Upper lobe of left lung (tissue), 6 donors: Measurements from ENCODE around the gene BRMS1. TPM values are rescaled to one million over a fixed set of nuclear protein-coding genes. Genes with fewer than 3 reads are reported as not detected.

Experiments used
- ATAC-seq, 2 donors: fragments of 200-7000 bp; cut with Tn5 transposase; one replicate each; pipeline ENCODE4 v1.9.1; 2022; ENCODE audit warnings: mild to moderate bottlenecking in 2 of 2, moderate library complexity in 2 of 2; ENCODE audit not compliant: low FRiP score in 2 of 2
- DNase-seq, 2 donors: peaks; one replicate each; pipeline ENCODE4 v3.0.0-alpha.2; 2019 to 2020
- H3K27ac ChIP-seq, 4 donors: fragments of 200-600 bp; sonication (generic); one replicate each; pipeline ENCODE4 v1.5.1; 2016 to 2019
- H3K27me3 ChIP-seq, 4 donors: fragments of 200-600 bp; sonication (generic); one replicate each; pipeline ENCODE4 v1.5.1; 2017 to 2019
- H3K36me3 ChIP-seq, 4 donors: fragments of 200-600 bp; sonication (generic); one replicate each; pipeline ENCODE4 v1.5.1; 2016 to 2019
- H3K4me1 ChIP-seq, 4 donors: fragments of 200-600 bp; sonication (generic); one replicate each; pipeline ENCODE4 v1.5.1; 2018 to 2019
- H3K4me3 ChIP-seq, 4 donors: fragments of 200-600 bp; sonication (generic); one replicate each; pipeline ENCODE4 v1.5.1; 2017 to 2019; ENCODE audit warnings: mild to moderate bottlenecking in 2 of 4, moderate library complexity in 1 of 4
- H3K9me3 ChIP-seq, 4 donors: fragments of 200-600 bp; sonication (generic); one replicate each; pipeline ENCODE4 v1.5.1; 2018 to 2019
- EP300 ChIP-seq, 4 donors: sonication (generic); formaldehyde crosslinking; IDR thresholded peaks; one replicate each; pipeline ENCODE4 v1.5.1; 2017; ENCODE audit warnings: antibody characterized with exemption in 4 of 4, control low read depth in 2 of 4
- POLR2A ChIP-seq, 4 donors: fragments of 450-650 bp; IDR thresholded peaks; one replicate each; pipeline ENCODE4 v1.5.1; 2016 to 2017; ENCODE audit warnings: antibody characterized with exemption in 4 of 4, mild to moderate bottlenecking in 2 of 4
- POLR2AphosphoS5 ChIP-seq, 2 donors: sonication (generic); formaldehyde crosslinking; IDR thresholded peaks; one replicate each; pipeline ENCODE4 v1.5.1; 2017; ENCODE audit warnings: antibody characterized with exemption in 2 of 2
- WGBS, 2 donors: methylation state at CpG; one replicate each; pipeline ENCODE4 v1.1.5; 2017 to 2018; 5-methylcytosine and 5-hydroxymethylcytosine counted together
- small RNA-seq, 4 donors: library from RNA; depleted of rRNA; stranded (forward); fragments of <200 nt; gene quantifications; one replicate each; pipeline ENCODE3, GENCODE V24; 2016
- total RNA-seq, 6 donors: library from RNA; depleted of rRNA in 4 of 6; stranded (reverse); fragments of >200 nt in 4 of 6; gene quantifications; one replicate each; pipeline versions ENCODE4 v1.1.0 to v1.2.1, GENCODE V29; 2016 to 2021
- TF ChIP-seq, protein P1 (sequence below), 6 experiments: fragments of 450-650 bp in 4 of 6; fragments of 200-600 bp in 2 of 6; sonication (generic) in 2 of 6; IDR thresholded peaks; one replicate each; pipeline ENCODE4 v1.5.1; 2016 to 2019; ENCODE audit warnings: antibody characterized with exemption in 6 of 6
- donor health status: DM: no; HTN: no; CAD: no; lungs with moderate emphysema.
- donor health status: DM: no; HTN: yes; CAD: no; lungs with severe emphysema.

BRMS1 gene
- total RNA-seq, 6 donors from 2014 or later: 34.8 to 63.8 (median 37.1) TPM

DNA sequence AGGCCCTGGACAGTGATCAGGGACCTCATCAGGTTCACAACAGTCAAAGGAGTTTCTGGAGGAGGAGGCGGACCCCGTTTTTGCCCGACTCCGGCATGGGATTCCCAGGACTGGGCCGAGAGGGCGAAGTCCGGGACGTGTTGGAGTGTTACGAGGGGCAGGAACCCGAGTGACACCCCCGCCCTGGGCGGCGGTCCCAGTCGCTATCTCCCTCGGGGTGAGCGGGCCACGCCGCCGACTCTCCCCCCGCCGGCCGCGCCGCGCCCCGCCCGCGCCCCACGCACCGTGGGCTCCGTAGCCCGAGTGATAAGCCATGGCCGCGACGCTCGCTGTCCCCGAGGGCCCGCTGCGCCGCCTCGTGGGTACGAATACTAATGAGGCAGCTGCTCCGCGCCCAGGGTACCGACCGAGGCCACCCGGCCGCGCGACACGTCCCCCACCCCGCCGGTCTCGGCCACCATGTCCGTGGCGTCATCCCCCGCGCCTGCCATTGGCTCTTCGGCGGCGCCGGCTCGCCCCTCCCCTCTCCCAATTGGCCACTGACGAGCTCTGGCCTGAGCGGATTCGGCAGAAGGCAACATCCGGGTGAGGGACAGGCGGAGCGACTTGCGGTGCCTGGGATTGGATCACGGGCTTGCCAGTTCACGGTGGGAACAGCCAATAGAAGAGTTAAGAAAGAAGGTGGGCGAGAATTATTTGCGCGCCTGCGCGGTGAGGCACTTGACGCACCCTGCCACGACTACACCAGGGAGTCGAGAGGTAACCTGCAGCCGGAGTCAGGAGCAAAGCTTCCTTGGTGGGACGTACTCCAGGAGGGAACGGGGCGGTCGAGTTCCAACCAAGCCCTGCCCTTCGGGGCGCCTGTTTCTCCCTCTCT lies 56.0 kb downstream of the BRMS1 start, which contains the start of gene YIF1A:
Gene YIF1A (minus strand): TSS at position 473 of the 877 bp plus-strand sequence. CDS start 158 bp downstream, at position 315.
- peak within 1 kb of the TSS; percentile 65 to 94 (median 77) for H3K4me3 ChIP-seq
- DNase-seq: peak; percentile 98 to 99
- peaks cover 0 to 21% (median 9%) of the 10 kb centered on the region in 4 donors for H3K27me3 ChIP-seq
- peak within 1 kb of the TSS; percentile 90 to 94 (median 94) for H3K27ac ChIP-seq
- no peaks in the 10 kb centered on the region for H3K9me3 ChIP-seq
- peaks cover 0 to 24% (median 6%) of the 10 kb centered on the region in 4 donors for H3K36me3 ChIP-seq
- peak in 3 of 4 donors; percentile 72 to 96 (median 91) for TF ChIP-seq POLR2A (IDR thresholded peaks at IDR 0.05)
- peak in 1 of 4 donors; percentile 63 for TF ChIP-seq EP300 (IDR thresholded peaks at IDR 0.05)
- TF ChIP-seq POLR2AphosphoS5 (IDR thresholded peaks at IDR 0.05): peak; percentile 96 to 97
- TF ChIP-seq, protein P1, sequence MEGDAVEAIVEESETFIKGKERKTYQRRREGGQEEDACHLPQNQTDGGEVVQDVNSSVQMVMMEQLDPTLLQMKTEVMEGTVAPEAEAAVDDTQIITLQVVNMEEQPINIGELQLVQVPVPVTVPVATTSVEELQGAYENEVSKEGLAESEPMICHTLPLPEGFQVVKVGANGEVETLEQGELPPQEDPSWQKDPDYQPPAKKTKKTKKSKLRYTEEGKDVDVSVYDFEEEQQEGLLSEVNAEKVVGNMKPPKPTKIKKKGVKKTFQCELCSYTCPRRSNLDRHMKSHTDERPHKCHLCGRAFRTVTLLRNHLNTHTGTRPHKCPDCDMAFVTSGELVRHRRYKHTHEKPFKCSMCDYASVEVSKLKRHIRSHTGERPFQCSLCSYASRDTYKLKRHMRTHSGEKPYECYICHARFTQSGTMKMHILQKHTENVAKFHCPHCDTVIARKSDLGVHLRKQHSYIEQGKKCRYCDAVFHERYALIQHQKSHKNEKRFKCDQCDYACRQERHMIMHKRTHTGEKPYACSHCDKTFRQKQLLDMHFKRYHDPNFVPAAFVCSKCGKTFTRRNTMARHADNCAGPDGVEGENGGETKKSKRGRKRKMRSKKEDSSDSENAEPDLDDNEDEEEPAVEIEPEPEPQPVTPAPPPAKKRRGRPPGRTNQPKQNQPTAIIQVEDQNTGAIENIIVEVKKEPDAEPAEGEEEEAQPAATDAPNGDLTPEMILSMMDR (IDR thresholded peaks at IDR 0.05): peak in 2 of 6 experiments; percentile 11 to 38
- peak; percentile 97 to 98 for ATAC-seq
- WGBS, 2 donors: 0% methylated on average over 21 to 32 of the region's 87 CpGs
- H3K4me1 ChIP-seq: peaks cover 23 to 45% (median 27%) of the 10 kb centered on the region in 4 donors

DNA sequence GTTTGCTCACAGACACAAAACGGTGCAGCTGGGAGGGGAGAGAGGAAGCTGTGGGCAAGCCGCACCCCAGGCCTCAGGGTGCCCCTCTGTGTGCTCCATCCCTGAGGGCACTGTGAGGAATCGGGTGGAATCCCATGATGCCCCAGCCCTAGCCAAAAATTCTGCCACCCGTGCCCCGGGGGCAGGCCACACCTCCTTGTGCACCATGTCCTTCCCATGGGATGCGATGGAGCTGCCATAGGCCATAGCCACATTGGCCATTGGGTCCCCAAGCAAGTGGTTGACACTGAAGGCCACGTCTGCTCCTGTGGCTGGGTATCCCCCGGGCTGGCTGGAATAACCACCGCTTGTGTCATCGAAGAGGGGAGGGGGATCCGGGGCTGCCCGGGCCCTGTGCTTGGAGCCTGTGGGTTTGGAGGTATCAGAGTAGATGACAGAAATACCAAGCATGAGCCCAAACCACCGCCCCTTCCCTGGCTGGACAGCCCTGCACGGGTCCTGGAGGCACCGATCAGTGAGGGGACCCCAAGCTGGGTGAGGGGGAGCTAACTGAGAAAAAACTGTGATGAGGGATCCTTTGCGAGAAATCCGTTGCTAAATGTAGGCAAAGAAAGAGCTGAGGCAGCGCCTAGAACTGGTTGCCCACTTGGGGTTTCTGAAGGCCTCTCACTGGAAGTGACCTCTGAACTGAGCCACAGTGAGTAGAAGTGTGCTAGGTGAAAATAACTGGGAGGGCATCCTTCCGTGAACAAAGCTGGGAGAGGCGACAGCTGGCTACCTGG lies 56.8 kb downstream of the BRMS1 start:
- Histone ChIP-seq H3K4me1 (peaks cover 23 to 45% (median 27%) of the 10 kb centered on the region in 4 donors), H3K4me3 (peak overlapping the region; percentile 65 to 94 (median 77)), H3K27me3 (peaks cover 0 to 14% (median 9%) of the 10 kb centered on the region in 4 donors), H3K27ac (peak overlapping the region; percentile 90 to 94 (median 94)), H3K9me3 (no peaks in the 10 kb centered on the region), H3K36me3 (peaks cover 0 to 26% (median 9%) of the 10 kb centered on the region in 4 donors)
- WGBS, 2 donors: 20 to 44% methylated on average over 12 to 20 of the region's 20 CpGs
- TF ChIP-seq EP300 (IDR thresholded peaks at IDR 0.05) (no peak), POLR2A (IDR thresholded peaks at IDR 0.05) (no peak), POLR2AphosphoS5 (IDR thresholded peaks at IDR 0.05) (no peak)
- TF ChIP-seq, protein P1 (IDR thresholded peaks at IDR 0.05): no peak
- DNase-seq (peak in 1 of 2 donors; percentile 59), ATAC-seq (no peak)

Small RNA genes within 50 kb of the gene (small RNA-seq; reads per million reads assigned to genes)
- 0 reads per million in 4 donors for gene RF00017
- gene RNU1-84P: 0 reads per million in 4 donors

Other genes starting within 250 kb of the BRMS1 start
- gene KLC2, start 87.4 kb downstream of the BRMS1 start, total RNA-seq: 10 to 100 TPM; 24.1 to 41.0 (median 34.4) TPM
- 100 to 1,000 TPM in 5 of 6 donors, 10 to 100 TPM in 1; 34.6 to 173 (median 122) TPM for gene RAB1B, start 76.5 kb downstream of the BRMS1 start, total RNA-seq
- 1 to 10 TPM in 4 of 6 donors, not detected in 2; 1.4 to 2.0 (median 1.6) TPM for gene CNIH2, start 66.9 kb downstream of the BRMS1 start, total RNA-seq
- gene YIF1A, start 56.0 kb downstream of the BRMS1 start, total RNA-seq: 100 to 1,000 TPM in 1 of 6 donors, 10 to 100 TPM in 5; 25.1 to 107 (median 68.2) TPM
- gene TMEM151A, start 53.2 kb downstream of the BRMS1 start, total RNA-seq: 1 to 10 TPM in 1 of 6 donors, under 1 TPM in 1, not detected in 4; 0.29 to 1.9 TPM
- gene CD248, start 28.1 kb downstream of the BRMS1 start, total RNA-seq: 10 to 100 TPM in 2 of 6 donors, 1 to 10 TPM in 3, under 1 TPM in 1; 0.59 to 85.6 (median 6.5) TPM
- 10 to 100 TPM in 1 of 6 donors, 1 to 10 TPM in 5; 5.2 to 19.0 (median 8.9) TPM for gene RIN1, start 8.7 kb downstream of the BRMS1 start, total RNA-seq
- 10 to 100 TPM; 15.7 to 48.9 (median 27.4) TPM for gene B4GAT1, start 2.5 kb upstream of the BRMS1 start, total RNA-seq
- 10 to 100 TPM in 5 of 6 donors, 1 to 10 TPM in 1; 8.3 to 20.5 (median 13.1) TPM for gene SLC29A2, start 26.7 kb upstream of the BRMS1 start, total RNA-seq
- not detected for gene NPAS4, start 75.9 kb upstream of the BRMS1 start, total RNA-seq
- 10 to 100 TPM; 25.3 to 44.8 (median 33.0) TPM for gene MRPL11, start 93.7 kb upstream of the BRMS1 start, total RNA-seq
- gene PELI3, start 121.8 kb upstream of the BRMS1 start, total RNA-seq: 10 to 100 TPM; 14.9 to 19.6 (median 16.9) TPM
- gene DPP3, start 135.3 kb upstream of the BRMS1 start, total RNA-seq: 10 to 100 TPM; 19.3 to 79.6 (median 44.9) TPM
- gene BBS1, start 165.5 kb upstream of the BRMS1 start, total RNA-seq: 100 to 1,000 TPM in 1 of 6 donors, 10 to 100 TPM in 5; 26.0 to 145 (median 44.8) TPM
- 10 to 100 TPM; 12.4 to 24.8 (median 14.1) TPM for gene ZDHHC24, start 200.9 kb upstream of the BRMS1 start, total RNA-seq
- under 1 TPM in 1 of 6 donors, not detected in 5; 0.24 TPM for gene ACTN3, start 201.8 kb upstream of the BRMS1 start, total RNA-seq
- gene CTSF, start 223.5 kb upstream of the BRMS1 start, total RNA-seq: 10 to 100 TPM; 28.5 to 81.7 (median 40.3) TPM
- gene CCDC87, start 248.0 kb upstream of the BRMS1 start, total RNA-seq: 1 to 10 TPM in 1 of 6 donors, under 1 TPM in 4, not detected in 1; 0.20 to 4.2 (median 0.44) TPM
- 10 to 100 TPM; 24.3 to 82.8 (median 34.0) TPM for gene CCS, start 248.1 kb upstream of the BRMS1 start, total RNA-seq